Dermis microvascular lymphatic vessel endothelial cell (primary cell): ENCODE results near the gene ZNF865. TPM values are rescaled to one million over a fixed set of nuclear protein-coding genes. Genes with fewer than 3 reads are reported as not detected.

Experiments
- DNase-seq, 2 donors: peaks; one replicate each; pipeline versions ENCODE4 v3.0.0 to v3.0.0-alpha.2; 2010; ENCODE audit warnings: low read depth in 2 of 2
- total RNA-seq: library from RNA; depleted of rRNA; stranded (reverse); fragments of >200 nt; gene quantifications from 2 replicates; pipeline ENCODE4 v1.2.1, GENCODE V29; 2014

Gene ZNF865
- total RNA-seq, 1 donor from 2014 or later, result 0.39 TPM

DNA sequence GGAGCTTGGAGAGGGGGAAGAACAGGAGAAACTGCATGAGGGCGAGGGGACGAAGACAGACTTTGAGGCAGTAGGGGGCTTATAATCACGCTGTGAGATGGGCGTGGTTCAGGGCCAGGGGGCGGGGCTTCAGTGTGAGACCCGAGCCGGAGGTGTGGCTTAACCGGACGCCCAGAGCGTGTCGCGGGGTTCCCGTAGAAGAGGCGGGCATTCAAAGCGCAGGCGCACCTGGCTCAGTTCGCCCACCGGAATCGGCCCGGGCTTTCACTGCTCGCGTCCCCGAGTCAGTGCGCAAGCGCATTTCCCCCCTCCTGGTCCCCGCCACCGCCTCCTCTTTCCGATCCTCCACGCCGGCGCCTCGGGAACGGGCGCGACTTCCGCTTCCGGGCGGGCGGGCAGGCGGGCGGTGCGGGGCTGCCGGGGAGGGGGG, 225 bp upstream of the ZNF865 start:
- peak; percentile 93 to 97 for DNase-seq

DNA sequence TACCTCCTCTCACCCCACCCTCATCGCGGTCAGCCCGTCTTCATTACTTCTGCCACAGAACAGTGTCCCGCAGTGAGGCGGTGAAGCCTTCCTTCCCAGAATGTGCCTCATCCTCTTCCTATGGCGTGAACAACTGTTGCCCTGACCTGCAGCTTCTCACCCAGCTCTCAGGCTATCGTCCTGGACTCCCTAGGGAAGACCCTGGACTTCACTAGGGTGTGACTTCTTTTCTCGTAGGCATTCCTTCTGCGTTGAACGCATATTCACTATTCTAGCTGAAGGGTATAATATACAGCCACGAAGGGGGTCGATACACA, 982 bp downstream of the ZNF865 start:
- DNase-seq, result no peak

DNA sequence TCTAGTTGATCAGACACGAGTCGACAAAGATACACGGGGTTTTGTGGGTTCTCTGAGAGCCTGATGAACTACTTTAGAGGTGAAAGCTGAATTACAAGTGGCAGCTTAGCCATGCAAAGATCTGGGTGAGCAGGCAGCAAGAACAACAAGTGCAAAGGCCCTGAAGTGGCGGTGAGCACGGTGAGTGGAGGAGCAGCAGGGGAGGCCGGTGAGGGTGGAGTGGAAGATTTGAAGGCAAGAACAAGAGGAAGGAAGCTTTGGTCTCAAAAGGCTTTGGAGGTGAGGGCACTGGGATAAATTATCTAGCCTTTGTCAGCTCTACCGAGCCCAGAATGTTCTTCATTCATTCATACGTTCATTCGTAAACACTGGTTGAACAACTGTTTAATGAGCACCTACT, 1.4 kb downstream of the ZNF865 start:
- no peak for DNase-seq

DNA sequence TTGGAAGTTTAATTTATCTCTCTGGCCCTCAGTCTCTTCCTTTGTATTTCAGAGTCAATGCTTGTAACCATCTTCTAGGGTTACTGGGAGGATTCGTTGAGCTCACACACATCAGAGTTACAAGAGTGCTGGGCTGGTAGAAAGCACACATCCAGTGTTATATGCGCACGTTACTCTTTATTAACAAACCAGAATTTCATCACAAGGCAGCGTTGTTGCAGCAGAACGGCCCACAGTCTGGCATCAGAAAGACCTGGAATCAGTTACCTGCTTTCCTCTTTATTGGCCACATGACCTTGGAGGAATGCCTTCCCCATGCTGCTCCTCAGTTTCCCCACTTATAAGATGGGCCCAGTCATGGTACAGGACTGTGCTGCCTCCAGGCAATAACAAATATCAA, 3.9 kb downstream of the ZNF865 start:
- no peak for DNase-seq

DNA sequence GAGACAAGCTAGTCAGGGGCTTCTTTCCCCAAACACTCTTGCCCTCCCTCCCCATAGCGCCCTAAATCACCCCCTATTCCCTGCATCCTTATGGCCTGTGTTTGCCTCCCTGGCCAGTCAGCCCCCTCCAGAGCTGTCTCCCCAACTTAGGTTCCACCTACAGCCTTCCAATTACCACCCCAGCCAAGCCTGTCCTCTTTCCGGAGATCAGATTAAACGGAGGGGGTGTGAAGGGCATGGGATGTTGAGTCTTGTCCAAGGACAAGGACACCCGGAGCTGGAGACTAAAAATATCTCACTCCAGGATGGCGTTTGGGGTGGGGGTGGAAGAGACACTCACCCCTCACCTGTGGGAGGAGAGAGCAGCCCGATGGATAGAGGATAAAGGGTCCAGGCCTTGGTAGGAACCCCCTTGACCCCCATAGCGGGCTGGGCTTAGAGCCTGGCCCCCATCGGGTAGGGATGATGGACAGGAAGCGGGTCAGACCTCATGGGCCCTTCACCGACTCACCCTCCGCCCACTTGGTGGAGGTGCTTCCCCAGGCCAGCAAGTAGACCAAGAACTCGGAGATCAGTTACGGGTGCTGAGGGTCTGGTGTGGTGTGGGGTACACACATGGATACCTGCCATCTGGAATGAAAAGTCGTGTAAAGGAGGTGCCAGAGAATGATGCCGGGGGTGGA, 6.0 kb downstream of the ZNF865 start:
- no peak for DNase-seq

DNA sequence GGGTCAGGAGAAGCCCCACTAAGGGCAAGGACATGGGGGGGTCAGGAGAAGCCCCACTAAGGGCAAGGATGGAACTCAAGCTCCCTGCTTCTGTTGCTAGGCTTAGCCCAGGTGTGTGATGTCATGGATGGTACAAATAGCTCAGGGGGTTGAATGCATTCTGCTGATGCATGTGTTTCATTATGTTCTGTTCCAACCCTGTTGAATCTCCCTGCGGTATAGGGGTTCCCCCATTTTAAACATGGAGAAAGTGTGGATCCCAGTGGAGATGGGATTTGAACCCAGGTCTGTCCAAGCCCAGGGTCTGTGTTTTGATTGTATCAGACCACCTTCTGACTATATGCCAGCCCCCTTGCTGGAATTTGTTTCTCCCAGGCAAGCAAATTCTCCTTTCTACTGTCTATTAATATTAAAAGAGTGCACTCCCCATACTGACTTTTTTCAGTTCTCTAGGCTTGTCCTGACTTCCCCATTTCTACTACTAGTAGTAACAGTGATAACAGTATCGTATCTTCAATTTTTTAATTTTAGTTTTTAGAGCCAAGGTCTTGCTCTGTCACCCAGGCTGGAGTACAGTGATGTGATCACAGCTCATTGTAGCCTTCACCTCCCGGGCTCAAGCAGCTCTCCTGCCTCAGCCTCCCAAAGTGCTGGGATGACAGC, 6.7 kb downstream of the ZNF865 start:
- DNase-seq, result no peak

DNA sequence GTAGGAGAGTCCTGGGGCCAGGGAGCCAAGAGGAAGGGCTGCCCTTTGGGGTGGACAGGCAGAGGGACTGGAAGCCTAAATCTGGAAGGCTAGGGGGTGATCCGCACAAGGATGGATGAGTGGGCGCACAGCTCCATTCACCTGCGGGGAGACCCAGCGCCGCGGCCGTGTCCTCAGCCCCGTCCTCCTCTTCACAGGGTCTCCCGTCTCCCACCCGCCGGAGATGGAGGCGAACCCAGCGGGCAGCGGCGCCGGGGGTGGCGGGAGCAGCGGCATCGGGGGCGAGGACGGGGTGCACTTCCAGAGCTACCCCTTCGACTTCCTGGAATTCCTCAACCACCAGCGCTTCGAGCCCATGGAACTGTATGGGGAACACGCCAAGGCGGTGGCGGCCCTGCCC, 7.9 kb downstream of the ZNF865 start:
- DNase-seq, result no peak

DNA sequence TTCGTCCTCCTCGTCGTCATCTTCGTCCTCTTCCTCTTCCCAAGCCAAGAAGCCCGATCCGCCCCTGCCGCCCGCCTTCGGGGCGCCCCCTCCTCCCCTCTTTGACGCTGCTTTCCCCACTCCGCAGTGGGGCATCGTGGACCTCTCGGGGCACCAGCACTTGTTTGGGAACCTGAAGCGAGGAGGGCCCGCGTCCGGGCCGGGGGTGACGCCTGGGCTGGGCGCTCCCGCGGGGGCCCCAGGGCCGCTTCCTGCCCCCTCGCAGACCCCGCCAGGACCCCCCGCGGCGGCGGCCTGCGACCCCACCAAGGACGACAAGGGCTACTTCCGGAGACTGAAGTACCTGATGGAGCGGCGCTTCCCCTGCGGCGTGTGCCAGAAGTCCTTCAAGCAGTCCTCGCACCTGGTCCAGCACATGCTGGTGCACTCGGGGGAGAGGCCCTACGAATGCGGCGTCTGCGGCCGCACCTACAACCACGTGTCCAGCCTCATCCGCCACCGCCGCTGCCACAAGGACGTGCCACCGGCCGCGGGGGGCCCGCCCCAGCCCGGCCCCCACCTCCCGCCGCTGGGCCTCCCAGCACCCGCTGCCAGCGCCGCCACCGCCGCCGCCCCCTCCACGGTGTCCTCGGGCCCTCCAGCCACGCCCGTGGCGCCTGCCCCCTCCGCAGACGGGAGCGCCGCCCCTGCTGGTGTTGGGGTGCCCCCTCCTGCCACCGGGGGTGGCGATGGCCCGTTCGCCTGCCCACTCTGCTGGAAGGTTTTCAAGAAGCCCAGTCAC, 8.7 kb downstream of the ZNF865 start:
- DNase-seq, result no peak

DNA sequence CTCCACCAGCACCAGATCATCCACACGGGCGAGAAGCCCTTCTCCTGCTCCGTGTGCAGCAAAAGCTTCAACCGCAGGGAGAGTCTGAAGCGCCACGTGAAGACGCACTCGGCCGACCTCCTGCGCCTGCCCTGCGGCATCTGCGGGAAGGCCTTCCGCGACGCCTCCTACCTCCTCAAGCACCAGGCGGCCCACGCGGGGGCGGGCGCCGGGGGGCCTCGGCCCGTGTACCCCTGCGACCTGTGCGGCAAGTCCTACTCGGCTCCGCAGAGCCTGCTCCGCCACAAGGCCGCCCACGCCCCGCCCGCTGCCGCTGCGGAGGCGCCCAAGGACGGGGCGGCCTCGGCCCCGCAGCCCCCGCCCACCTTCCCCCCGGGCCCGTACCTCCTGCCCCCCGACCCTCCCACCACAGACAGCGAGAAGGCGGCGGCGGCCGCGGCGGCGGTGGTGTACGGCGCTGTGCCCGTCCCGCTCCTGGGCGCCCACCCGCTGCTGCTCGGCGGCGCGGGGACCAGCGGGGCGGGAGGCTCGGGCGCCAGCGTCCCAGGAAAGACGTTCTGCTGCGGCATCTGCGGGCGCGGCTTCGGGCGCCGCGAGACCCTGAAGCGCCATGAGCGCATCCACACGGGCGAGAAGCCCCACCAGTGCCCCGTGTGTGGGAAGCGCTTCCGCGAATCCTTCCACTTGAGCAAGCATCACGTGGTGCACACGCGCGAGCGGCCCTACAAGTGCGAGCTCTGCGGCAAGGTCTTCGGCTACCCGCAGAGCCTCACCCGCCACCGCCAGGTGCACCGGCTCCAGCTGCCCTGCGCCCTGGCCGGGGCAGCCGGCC, 9.5 kb downstream of the ZNF865 start:
- no peak for DNase-seq

DNA sequence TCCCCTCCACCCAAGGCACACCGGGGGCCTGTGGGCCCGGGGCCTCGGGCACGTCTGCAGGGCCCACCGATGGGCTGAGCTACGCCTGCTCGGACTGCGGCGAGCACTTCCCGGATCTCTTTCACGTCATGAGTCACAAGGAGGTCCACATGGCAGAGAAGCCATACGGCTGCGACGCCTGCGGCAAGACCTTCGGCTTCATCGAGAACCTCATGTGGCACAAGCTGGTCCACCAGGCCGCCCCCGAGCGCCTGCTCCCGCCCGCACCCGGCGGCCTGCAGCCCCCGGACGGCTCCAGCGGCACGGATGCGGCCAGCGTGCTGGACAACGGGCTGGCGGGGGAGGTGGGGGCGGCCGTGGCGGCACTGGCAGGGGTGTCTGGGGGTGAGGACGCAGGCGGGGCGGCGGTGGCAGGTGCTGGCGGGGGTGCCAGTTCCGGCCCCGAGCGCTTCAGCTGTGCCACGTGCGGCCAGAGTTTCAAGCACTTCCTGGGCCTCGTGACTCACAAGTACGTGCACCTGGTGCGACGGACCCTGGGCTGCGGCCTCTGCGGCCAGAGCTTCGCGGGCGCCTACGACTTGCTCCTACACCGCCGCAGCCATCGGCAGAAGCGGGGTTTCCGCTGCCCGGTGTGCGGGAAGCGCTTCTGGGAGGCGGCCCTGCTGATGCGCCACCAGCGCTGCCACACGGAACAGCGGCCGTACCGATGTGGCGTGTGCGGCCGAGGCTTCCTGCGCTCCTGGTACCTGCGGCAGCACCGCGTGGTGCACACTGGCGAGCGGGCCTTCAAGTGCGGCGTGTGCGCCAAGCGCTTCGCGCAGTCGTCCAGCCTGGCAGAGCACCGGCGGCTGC, 10.3 kb downstream of the ZNF865 start:
- no peak for DNase-seq

DNA sequence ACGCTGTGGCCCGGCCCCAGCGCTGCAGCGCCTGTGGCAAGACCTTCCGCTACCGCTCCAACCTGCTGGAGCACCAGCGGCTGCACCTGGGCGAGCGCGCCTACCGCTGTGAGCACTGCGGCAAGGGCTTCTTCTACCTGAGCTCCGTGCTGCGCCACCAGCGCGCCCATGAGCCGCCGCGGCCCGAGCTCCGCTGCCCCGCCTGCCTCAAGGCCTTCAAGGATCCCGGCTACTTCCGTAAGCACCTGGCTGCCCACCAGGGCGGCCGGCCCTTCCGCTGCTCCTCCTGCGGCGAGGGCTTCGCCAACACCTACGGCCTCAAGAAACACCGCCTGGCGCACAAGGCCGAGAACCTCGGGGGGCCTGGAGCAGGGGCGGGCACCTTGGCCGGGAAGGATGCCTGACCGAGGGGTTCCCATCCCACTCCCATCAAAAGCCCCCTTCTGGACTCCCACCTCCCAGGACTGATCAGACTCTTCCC, 11.0 kb downstream of the ZNF865 start:
- no peak for DNase-seq

DNA sequence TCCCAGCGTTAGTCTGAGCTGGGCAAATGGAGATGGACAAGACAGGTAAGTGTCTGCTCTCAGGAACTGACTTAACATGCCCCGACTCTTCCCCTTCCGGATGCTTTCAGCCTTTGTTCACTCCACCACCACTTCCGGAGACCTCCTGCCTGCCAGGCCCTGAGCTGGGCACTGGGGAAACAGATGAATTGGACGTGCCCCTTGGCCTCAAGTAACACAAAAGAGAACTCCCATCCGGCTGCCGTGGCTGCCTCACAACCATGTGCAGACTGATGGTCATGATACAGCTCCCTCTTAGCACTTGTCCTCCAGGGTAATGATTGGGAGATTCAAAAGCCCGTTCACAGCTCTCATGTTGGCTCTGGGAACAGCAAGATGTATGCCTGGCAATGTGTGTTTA, 12.0 kb downstream of the ZNF865 start:
- DNase-seq, result peak in 1 of 2 donors; percentile 52

DNA sequence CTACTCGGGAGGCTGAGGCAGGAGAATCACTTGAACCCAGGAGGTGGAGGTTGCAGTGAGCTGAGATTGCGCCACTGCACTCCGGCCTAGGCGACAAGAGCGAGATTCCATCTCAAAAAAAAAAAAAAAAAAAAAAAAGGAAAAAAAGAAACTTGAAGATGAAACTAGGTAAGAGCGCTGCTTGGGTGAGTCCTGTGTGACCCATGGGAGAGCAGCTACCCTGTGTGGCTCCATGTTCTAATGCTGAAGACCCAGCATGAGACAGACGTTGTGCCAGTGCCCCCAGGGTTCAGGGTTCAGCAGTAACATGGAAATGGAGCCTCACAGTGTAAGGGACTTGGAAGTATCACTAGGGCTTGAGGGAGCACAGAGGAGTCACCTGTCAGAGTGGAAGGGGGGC, 13.0 kb downstream of the ZNF865 start:
- no peak for DNase-seq

DNA sequence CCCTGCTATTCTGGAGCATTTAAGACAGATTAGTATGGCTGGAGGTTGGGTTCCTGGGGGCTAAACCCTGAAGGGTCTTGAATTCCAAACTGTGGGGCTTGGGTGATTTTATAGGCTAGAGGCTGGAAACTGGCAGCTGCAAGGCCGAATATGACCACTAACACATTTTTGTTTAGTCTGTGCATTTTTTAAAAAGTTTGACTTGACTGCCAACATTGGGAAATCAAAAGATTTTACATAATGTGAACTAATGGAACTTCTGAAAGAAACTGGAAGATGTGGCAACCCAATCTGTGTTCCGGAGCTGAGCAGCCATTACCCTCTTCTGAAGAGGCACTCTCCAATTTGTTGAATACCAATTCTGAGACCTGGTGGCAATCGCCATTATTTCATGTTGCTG, 13.8 kb downstream of the ZNF865 start:
- DNase-seq, result no peak

DNA sequence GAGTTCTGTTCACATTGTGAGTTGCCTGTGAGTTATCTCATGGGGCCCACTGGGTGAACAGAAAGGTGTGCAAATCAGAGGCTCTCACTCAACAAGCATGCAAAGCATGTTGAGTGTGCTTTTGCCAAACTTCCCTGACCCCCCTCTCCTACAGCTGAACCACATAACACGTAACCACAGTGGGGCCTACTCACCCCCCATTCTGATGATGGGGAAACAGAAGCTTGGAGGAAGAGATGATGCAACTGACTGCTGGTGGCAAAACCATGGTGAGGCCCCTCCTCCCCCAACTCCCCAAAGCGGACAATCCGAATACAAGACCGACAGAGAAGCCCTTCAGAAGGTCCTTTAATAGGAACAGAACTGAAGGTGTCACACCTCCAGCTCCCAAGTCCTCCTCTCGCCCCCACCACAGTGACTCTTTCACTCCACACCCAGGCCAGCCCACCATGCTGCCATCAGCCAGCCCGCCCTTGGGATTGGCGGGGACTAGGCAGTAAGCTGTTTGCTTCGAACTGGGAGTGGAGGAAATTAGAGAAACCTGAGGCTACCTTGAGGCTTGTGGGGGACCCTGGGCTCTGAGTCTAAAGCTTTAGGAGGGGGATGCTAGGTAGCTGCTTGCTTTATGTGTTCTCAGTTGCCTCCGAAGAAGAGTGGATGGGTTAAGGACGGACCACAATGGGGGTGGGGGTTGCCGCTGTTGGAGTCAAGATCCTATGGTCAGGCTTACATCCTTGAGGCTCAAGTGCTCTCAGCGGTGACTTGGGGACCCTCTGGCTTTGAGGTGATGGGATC, 15.2 kb downstream of the ZNF865 start:
- DNase-seq, result no peak

DNA sequence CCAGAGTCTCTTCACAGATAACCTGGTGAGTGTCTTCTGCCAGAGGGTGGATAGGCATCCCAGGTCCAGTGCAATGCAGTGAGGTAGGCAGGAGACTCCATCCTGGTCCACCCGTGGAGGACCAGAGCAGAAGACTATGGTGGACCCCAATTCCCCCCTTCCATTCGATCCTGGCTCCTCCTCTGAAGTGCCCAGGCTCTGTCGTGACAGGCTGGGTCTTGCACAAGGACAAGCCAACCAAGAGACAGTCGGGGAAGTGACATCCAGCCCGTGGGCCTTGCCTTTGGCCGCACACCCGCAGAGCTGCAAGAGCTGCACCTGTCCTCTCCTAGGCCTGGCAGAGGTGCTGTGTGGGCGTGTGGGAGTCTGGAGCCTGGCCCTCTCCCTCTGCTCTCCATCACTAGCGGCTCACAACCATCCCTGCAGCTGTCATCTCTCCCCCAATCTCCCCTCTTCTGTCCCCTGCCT, 15.8 kb downstream of the ZNF865 start:
- DNase-seq, result no peak

DNA sequence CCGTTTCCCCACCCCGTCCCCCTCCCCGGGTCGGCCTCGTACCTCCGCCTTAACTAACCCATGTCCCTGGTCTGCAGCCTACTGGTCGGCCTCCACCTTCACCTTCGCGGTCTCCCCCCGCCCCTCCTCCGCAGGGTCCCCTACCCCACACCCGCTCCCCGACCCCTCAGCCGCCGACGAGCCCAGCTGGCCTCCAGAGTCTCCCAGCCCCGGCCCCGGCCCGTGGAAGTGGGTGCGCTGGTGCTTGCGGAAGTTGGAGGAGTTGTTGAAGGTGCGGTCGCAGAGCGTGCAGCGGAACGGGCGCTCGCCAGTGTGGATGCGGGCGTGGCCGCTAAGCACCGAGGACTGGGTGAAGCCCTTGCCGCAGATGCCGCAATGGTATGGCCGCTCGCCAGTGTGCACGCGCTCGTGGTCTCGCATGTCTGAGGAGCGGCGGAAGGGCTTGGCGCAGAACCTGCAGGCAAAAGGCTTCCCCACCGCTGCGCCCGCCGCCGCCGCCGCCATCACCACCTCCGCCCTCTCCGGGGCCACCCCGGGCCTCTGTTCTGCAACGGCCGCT, 16.3 kb downstream of the ZNF865 start:
- no peak for DNase-seq

DNA sequence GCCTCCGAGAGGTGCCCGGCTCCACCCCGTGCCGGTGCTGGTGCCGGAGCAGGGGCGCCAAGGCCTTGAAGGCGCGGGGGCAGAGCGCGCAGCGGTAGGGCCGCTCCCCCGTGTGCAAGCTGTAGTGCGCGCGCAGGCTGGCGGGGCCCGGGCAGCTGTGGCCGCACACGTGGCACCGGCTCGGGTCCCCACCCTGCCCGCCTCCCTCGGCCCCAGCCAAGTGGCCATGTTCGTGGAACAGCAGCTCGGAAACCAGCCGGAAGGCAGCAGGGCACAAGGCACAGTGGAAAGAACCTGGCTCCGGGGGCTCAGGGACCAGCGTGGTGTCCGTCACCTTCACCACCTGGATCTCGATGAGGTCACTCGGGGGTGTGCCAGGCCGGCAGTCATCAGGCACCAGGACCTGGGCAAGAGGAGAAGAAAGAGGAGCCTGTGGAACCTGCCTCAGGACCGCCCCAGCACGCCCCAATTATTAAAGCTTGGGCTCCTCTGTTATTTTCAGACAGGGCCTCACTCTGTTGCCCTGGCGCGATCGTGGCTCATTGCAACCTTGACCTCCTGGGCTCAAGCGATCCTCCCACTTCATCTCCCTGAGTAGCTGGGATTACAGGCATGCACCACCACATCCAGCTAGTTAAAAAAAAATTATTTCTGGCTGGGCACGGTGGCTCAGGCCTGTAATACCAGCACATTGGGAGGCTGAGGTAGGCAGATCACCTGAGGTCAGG, 17.0 kb downstream of the ZNF865 start:
- DNase-seq, result no peak

DNA sequence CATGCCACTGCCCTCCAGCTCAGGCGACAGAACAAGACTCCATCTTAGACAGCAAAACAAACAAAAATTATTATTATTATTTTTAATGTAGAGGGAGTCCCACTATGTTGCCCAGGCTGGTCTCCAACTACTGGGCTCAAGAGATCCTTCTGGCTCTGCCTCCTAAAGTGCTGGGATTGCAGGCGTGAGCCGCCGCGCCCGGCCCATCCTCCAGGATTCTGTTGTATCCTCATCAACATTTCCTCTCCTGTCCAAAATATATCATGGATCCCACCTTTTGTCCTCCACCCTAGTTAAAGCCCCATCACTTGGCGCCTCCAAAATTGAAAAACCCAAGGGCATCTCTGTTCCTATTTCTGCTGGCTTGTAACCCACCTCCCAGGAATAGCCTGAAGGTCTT, 17.7 kb downstream of the ZNF865 start:
- DNase-seq, result no peak
